Right atrium auricular region (tissue), 2 donors: ENCODE data around the gene CNPPD1. TPM values are rescaled to one million over a fixed set of nuclear protein-coding genes. Genes with fewer than 3 reads are reported as not detected.

Experiments used
- DNase-seq: peaks from one replicate; pipeline ENCODE4 v3.0.0-alpha.2; 2019; ENCODE audit warnings: low spot score
- H3K27ac ChIP-seq, 2 donors: fragments of 200-600 bp; sonication (generic); 1 replicate in 1 of 2; 2 replicates in 1 of 2; pipeline ENCODE4 v1.5.1; 2016 to 2019
- H3K27me3 ChIP-seq, 2 donors: fragments of 200-600 bp; sonication (generic); one replicate each; pipeline versions ENCODE4 v1.5.1 to v1.6.0; 2017 to 2019
- H3K36me3 ChIP-seq: fragments of 200-600 bp; sonication (generic); one replicate; pipeline ENCODE4 v1.5.1; 2016
- H3K4me1 ChIP-seq, 2 donors: fragments of 200-600 bp; sonication (generic); one replicate each; pipeline versions ENCODE4 v1.5.1 to v1.6.0; 2017 to 2019
- H3K4me3 ChIP-seq, 2 donors: fragments of 200-600 bp; sonication (generic); 1 replicate in 1 of 2; 2 replicates in 1 of 2; pipeline ENCODE4 v1.5.1; 2017 to 2019; ENCODE audit warnings: mild to moderate bottlenecking in 1 of 2, moderate library complexity in 1 of 2
- H3K9me3 ChIP-seq, 2 donors: fragments of 200-600 bp; sonication (generic); one replicate each; pipeline ENCODE4 v1.5.1; 2019
- CTCF ChIP-seq, 2 donors: fragments of 200-600 bp; sonication (generic); IDR thresholded peaks; one replicate each; pipeline ENCODE4 v1.5.1; 2019; ENCODE audit warnings: antibody characterized with exemption in 2 of 2
- total RNA-seq, 2 donors: library from RNA; depleted of rRNA; stranded (reverse); fragments of >200 nt; gene quantifications; one replicate each; pipeline ENCODE4 v1.1.0, GENCODE V29; 2016

CNPPD1 gene
- total RNA-seq, 2 donors from 2014 or later: 32.4 to 42.3 TPM

GRCh38 chr2:219161097-219161496, 15.6 kb downstream of the CNPPD1 start:
- no peaks in the 10 kb centered on the region for H3K27me3 ChIP-seq
- peak overlapping the region; percentile 59 to 70 for H3K4me3 ChIP-seq
- no peak for DNase-seq
- TF ChIP-seq CTCF (IDR thresholded peaks at IDR 0.05): no peak
- peak overlapping the region; percentile 95 to 96 for H3K27ac ChIP-seq
- H3K9me3 ChIP-seq: no peaks in the 10 kb centered on the region
- H3K36me3 ChIP-seq: peaks cover 9% of the 10 kb centered on the region
- peaks cover 0 to 13% of the 10 kb centered on the region in 2 donors for H3K4me1 ChIP-seq

- Histone ChIP-seq H3K27ac (peak within 1 kb of the TSS; percentile 95 to 96), H3K4me1 (peaks cover 0 to 13% of the 10 kb centered on the region in 2 donors), H3K4me3 (peak within 1 kb of the TSS; percentile 59 to 70), H3K36me3 (peaks cover 9% of the 10 kb centered on the region), H3K9me3 (no peaks in the 10 kb centered on the region), H3K27me3 (no peaks in the 10 kb centered on the region)
- peak; percentile 99 to 100 for TF ChIP-seq CTCF (IDR thresholded peaks at IDR 0.05)
- DNase-seq: peak; percentile 98
These were observed 16.3 kb downstream of the CNPPD1 start, which contains the start of gene NHEJ1 for GRCh38 chr2:219160186-219161017. Gene NHEJ1, minus strand, starts transcription at chr2:219160815. Its CDS starts 2,453 bp downstream, at chr2:219158362.

- peaks cover 9% of the 10 kb centered on the region for H3K36me3 ChIP-seq
- no peaks in the 10 kb centered on the region for H3K9me3 ChIP-seq
- no peak for DNase-seq
- TF ChIP-seq CTCF (IDR thresholded peaks at IDR 0.05): no peak
- peak overlapping the region; percentile 95 to 96 for H3K27ac ChIP-seq
- peak overlapping the region; percentile 59 to 70 for H3K4me3 ChIP-seq
- no peaks in the 10 kb centered on the region for H3K27me3 ChIP-seq
- H3K4me1 ChIP-seq: peaks cover 0 to 13% of the 10 kb centered on the region in 2 donors
These were observed 16.9 kb downstream of the CNPPD1 start for GRCh38 chr2:219159771-219160185.

- DNase-seq: no peak
- Histone ChIP-seq H3K27me3 (no peaks in the 10 kb centered on the region), H3K4me3 (no peak overlapping the region), H3K27ac (no peak overlapping the region), H3K4me1 (peaks cover 0 to 13% of the 10 kb centered on the region in 2 donors), H3K36me3 (peaks cover 9% of the 10 kb centered on the region), H3K9me3 (no peaks in the 10 kb centered on the region)
- no peak for TF ChIP-seq CTCF (IDR thresholded peaks at IDR 0.05)
These were observed 18.1 kb downstream of the CNPPD1 start for GRCh38 chr2:219158586-219158985.

GRCh38 chr2:219158025-219158424, 18.7 kb downstream of the CNPPD1 start:
- Histone ChIP-seq H3K4me3 (no peak overlapping the region), H3K27me3 (no peaks in the 10 kb centered on the region), H3K36me3 (peaks cover 9% of the 10 kb centered on the region), H3K4me1 (peaks cover 0 to 13% of the 10 kb centered on the region in 2 donors), H3K9me3 (no peaks in the 10 kb centered on the region), H3K27ac (no peak overlapping the region)
- DNase-seq: no peak
- no peak for TF ChIP-seq CTCF (IDR thresholded peaks at IDR 0.05)
